ENCODE data around the gene PLK3.

GRCh38 chr1:44785029-44785380, 15.2 kb upstream of the PLK3 start:
- no peak for TF ChIP-seq CTCF (IDR thresholded peaks at IDR 0.05)
- TF ChIP-seq POLR2A (IDR thresholded peaks at IDR 0.05) = no peak
